22Rv1 (cell line): ENCODE measurements around the gene XRCC3.

Experiments used
- ZFX ChIP-seq: fragments of 450-650 bp; IDR thresholded peaks from 2 replicates; pipeline ENCODE4 v1.6.1; 2017; ENCODE audit warnings: antibody characterized with exemption, borderline replicate concordance
- TF ChIP-seq, protein P1 (sequence below): fragments of 450-650 bp; IDR thresholded peaks from 2 replicates; pipeline ENCODE4 v1.5.1; 2017; ENCODE audit warnings: mild to moderate bottlenecking

GRCh38 chr14:103726474-103726873, 11.2 kb upstream of the XRCC3 start:
- TF ChIP-seq, protein P1, sequence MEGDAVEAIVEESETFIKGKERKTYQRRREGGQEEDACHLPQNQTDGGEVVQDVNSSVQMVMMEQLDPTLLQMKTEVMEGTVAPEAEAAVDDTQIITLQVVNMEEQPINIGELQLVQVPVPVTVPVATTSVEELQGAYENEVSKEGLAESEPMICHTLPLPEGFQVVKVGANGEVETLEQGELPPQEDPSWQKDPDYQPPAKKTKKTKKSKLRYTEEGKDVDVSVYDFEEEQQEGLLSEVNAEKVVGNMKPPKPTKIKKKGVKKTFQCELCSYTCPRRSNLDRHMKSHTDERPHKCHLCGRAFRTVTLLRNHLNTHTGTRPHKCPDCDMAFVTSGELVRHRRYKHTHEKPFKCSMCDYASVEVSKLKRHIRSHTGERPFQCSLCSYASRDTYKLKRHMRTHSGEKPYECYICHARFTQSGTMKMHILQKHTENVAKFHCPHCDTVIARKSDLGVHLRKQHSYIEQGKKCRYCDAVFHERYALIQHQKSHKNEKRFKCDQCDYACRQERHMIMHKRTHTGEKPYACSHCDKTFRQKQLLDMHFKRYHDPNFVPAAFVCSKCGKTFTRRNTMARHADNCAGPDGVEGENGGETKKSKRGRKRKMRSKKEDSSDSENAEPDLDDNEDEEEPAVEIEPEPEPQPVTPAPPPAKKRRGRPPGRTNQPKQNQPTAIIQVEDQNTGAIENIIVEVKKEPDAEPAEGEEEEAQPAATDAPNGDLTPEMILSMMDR: no peak
- TF ChIP-seq ZFX: no peak
